Measurements from ENCODE around the gene OTUD6A.

DNA sequence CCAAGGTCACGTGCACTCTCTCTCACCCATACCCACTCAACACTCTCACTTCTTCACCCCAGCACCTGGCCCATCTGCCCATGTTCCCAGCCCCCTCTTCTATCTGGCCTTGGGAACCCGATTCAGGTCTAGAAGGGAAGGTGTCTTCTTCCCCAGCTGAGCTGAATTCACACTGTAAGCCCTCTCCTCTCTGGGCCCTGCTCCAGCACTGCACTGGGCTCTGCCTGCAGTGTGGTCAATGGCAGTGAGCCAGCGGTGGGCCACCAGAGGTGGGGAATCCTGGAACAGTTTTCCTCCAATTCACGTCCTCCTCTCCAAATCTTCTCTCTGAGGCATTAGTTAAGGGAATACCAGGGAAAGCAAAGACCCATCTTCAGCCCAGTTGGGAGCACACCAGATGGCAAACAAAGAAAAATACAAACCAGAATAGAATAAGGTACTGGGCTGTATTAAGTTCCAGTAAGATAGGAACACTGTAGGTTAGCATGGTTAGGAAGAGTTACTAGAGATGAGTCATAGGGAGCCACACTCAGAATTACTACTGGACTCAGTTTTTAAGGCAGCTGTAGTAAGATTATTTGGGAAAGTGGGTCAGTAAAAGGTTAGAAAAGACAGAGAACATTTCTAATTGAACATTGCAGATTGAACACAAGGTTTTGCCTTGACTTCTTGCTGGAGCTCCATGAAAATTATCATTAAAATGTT is 17.6 kb upstream of the OTUD6A start:
- TF ChIP-seq CTCF (IDR thresholded peaks at IDR 0.05; ENCODE audit: borderline replicate concordance, extremely low read depth, low read length, poor library complexity, severe bottlenecking): no peak
- no peak for TF ChIP-seq EZH2 (IDR thresholded peaks at IDR 0.05; ENCODE audit: borderline replicate concordance, low read depth, low read length, severe bottlenecking)

All from DND-41 (cell line).